ENCODE results near the gene CHST8. TPM values are rescaled to one million over a fixed set of nuclear protein-coding genes. Genes with fewer than 3 reads are reported as not detected.

Gene CHST8
- total RNA-seq, 1 experiment from 2014 or later: not detected

DNA sequence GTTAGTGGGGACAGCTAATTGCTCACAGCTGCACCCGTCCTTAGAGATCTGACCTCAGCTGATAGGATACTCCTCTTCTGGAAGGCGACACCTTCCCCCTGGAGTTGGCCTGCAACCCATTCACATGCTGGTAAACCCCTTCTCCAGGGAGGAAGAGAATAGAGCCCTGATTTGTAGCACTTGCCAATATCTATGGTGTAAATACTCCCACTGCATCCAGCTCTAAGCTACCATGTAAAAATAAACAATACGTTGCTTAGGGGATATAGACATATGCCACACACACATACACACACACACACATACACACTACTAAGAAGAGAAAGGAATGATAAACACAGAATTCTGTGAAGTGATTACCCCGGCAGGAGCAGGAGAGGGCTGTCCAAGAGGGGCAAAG, 125.5 kb downstream of the CHST8 start:
- no TSS peak for BruUV-seq (replicated peaks)
- H3K36me3 Mint-ChIP-seq (ENCODE audit: insufficient read depth, unreplicated experiment): no peaks in the 10 kb centered on the region
- no peak overlapping the region for H3K4me3 Mint-ChIP-seq (ENCODE audit: unreplicated experiment)
- H3K4me1 Mint-ChIP-seq (ENCODE audit: insufficient read depth, unreplicated experiment): no peaks in the 10 kb centered on the region
- H3K27me3 Mint-ChIP-seq (ENCODE audit: insufficient read depth, unreplicated experiment): peaks cover 12% of the 10 kb centered on the region
- H3K27ac Mint-ChIP-seq (ENCODE audit: low read depth, unreplicated experiment): no peak overlapping the region
- CTCF ChIA-PET: interaction anchor here (0.6 to 2.6 kb wide), 4 partner anchors 24 to 562 kb away, joined by 3 to 13 read pairs (median 3); no protein-coding TSS in a partner anchor
- DNase-seq (ENCODE audit: unreplicated experiment): no peak
- TF ChIP-seq, protein P1, sequence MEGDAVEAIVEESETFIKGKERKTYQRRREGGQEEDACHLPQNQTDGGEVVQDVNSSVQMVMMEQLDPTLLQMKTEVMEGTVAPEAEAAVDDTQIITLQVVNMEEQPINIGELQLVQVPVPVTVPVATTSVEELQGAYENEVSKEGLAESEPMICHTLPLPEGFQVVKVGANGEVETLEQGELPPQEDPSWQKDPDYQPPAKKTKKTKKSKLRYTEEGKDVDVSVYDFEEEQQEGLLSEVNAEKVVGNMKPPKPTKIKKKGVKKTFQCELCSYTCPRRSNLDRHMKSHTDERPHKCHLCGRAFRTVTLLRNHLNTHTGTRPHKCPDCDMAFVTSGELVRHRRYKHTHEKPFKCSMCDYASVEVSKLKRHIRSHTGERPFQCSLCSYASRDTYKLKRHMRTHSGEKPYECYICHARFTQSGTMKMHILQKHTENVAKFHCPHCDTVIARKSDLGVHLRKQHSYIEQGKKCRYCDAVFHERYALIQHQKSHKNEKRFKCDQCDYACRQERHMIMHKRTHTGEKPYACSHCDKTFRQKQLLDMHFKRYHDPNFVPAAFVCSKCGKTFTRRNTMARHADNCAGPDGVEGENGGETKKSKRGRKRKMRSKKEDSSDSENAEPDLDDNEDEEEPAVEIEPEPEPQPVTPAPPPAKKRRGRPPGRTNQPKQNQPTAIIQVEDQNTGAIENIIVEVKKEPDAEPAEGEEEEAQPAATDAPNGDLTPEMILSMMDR (IDR thresholded peaks at IDR 0.05; ENCODE audit: unreplicated experiment): no peak
- POLR2A ChIA-PET: no interaction called here
- intact Hi-C loops (cut with micrococcal nuclease): no loop called here
- no peaks in the 10 kb centered on the region for H3K9me3 Mint-ChIP-seq (ENCODE audit: unreplicated experiment)

- Mint-ChIP-seq H3K9me3 (ENCODE audit: unreplicated experiment) (no peaks in the 10 kb centered on the region), H3K4me1 (ENCODE audit: insufficient read depth, unreplicated experiment) (no peaks in the 10 kb centered on the region), H3K4me3 (ENCODE audit: unreplicated experiment) (no peak overlapping the region), H3K27ac (ENCODE audit: low read depth, unreplicated experiment) (no peak overlapping the region), H3K36me3 (ENCODE audit: insufficient read depth, unreplicated experiment) (no peaks in the 10 kb centered on the region), H3K27me3 (ENCODE audit: insufficient read depth, unreplicated experiment) (peaks cover 12% of the 10 kb centered on the region)
- POLR2A ChIA-PET: no interaction called here
- intact Hi-C loops (cut with micrococcal nuclease): no loop called here
- DNase-seq (ENCODE audit: unreplicated experiment): no peak
- CTCF ChIA-PET: interaction anchor here (0.7 to 2.6 kb wide), 3 partner anchors 23 to 333 kb away, joined by 3 to 13 read pairs (median 3); no protein-coding TSS in a partner anchor
- TF ChIP-seq, protein P1 (IDR thresholded peaks at IDR 0.05; ENCODE audit: unreplicated experiment): no peak
- no TSS peak for BruUV-seq (replicated peaks)
These were observed 126.5 kb downstream of the CHST8 start for GRCh38 chr19:33748231-33748630.

DNA sequence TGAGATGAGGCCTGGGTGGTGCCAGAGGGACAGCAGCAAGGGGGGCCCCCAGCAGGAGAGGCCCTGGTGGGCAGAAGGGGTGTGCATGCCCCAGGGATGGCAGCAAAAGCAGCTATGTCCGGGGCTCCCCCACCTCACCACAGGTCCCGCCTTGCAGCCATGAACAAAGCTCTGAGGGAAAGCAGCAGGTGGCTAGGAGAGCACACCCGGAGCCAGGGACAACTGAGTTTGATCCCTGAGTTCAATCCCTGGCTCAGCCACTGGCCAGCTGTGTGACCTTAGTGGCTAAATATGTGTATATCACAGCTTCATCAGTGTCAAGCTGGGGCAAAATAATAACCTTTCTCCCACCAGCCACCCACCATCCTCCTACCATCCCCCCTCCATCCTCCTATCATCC, 127.3 kb downstream of the CHST8 start:
- TF ChIP-seq, protein P1 (IDR thresholded peaks at IDR 0.05; ENCODE audit: unreplicated experiment): no peak
- no TSS peak for BruUV-seq (replicated peaks)
- H3K36me3 Mint-ChIP-seq (ENCODE audit: insufficient read depth, unreplicated experiment): no peaks in the 10 kb centered on the region
- no peak overlapping the region for H3K4me3 Mint-ChIP-seq (ENCODE audit: unreplicated experiment)
- POLR2A ChIA-PET: no interaction called here
- CTCF ChIA-PET: interaction anchor here (0.7 to 2.6 kb wide), 2 partner anchors 22 to 324 kb away, joined by 3 to 13 read pairs; no protein-coding TSS in a partner anchor
- H3K4me1 Mint-ChIP-seq (ENCODE audit: insufficient read depth, unreplicated experiment): no peaks in the 10 kb centered on the region
- no peaks in the 10 kb centered on the region for H3K9me3 Mint-ChIP-seq (ENCODE audit: unreplicated experiment)
- peaks cover 12% of the 10 kb centered on the region for H3K27me3 Mint-ChIP-seq (ENCODE audit: insufficient read depth, unreplicated experiment)
- intact Hi-C loops (cut with micrococcal nuclease): no loop called here
- no peak overlapping the region for H3K27ac Mint-ChIP-seq (ENCODE audit: low read depth, unreplicated experiment)
- no peak for DNase-seq (ENCODE audit: unreplicated experiment)

DNA sequence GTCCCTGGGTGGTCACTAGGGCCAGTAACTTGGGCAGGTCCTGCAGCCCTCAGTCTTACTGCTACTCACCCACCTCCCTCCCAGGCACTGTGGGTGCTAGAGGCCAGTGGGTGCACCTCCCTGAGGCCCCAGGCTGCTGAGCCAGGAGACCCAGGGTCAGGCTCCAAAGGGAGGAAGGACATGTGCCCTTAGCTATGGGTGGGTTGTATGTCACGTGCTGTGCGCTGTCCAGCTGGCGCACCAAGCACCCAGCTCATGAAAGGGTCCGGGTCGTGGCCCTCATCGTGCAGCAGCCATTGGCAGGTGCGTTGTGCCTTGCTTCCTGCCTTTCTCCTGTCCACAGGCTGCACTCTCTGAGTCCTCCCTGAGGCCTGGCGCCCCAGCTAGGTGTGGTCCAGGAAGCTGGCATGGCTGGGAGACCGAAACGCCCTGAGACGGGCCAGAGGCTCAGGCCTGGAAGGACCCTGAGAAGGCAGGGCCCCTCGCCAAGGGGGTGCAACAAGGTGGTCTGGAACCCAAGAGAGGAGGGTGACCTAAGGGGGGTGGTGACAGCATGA, 127.9 kb downstream of the CHST8 start:
- ChIA-PET POLR2A (no interaction called here), CTCF (interaction anchor here (2.6 kb wide), 1 partner anchor 21 kb away, joined by 13 read pairs; no protein-coding TSS in a partner anchor)
- DNase-seq (ENCODE audit: unreplicated experiment): no peak
- intact Hi-C loops (cut with micrococcal nuclease): no loop called here
- H3K4me3 Mint-ChIP-seq (ENCODE audit: unreplicated experiment): no peak overlapping the region
- H3K4me1 Mint-ChIP-seq (ENCODE audit: insufficient read depth, unreplicated experiment): no peaks in the 10 kb centered on the region
- H3K27ac Mint-ChIP-seq (ENCODE audit: low read depth, unreplicated experiment): no peak overlapping the region
- no peaks in the 10 kb centered on the region for H3K9me3 Mint-ChIP-seq (ENCODE audit: unreplicated experiment)
- no TSS peak for BruUV-seq (replicated peaks)
- TF ChIP-seq, protein P1 (IDR thresholded peaks at IDR 0.05; ENCODE audit: unreplicated experiment): no peak
- H3K27me3 Mint-ChIP-seq (ENCODE audit: insufficient read depth, unreplicated experiment): peaks cover 12% of the 10 kb centered on the region
- H3K36me3 Mint-ChIP-seq (ENCODE audit: insufficient read depth, unreplicated experiment): no peaks in the 10 kb centered on the region
